Omental fat pad (tissue), 4 donors: ENCODE data around the gene ZNF319. TPM values are rescaled to one million over a fixed set of nuclear protein-coding genes. Genes with fewer than 3 reads are reported as not detected.

Experiments used
- ATAC-seq: fragments of 150-250 bp; one replicate; pipeline ENCODE4 v1.9.1; 2016; ENCODE audit warnings: mild to moderate bottlenecking, moderate library complexity; ENCODE audit not compliant: low FRiP score
- DNase-seq: peaks from one replicate; pipeline ENCODE4 v3.0.0-alpha.2; 2019; ENCODE audit warnings: low spot score
- total RNA-seq, 4 donors: library from RNA; depleted of rRNA; stranded (reverse); fragments of >200 nt; gene quantifications; one replicate each; pipeline ENCODE4 v1.1.0, GENCODE V29; 2016
- TF ChIP-seq, protein P1 (sequence below), 3 donors: fragments of 450-650 bp; IDR thresholded peaks; one replicate each; pipeline ENCODE4 v1.5.1; 2016 to 2017; ENCODE audit warnings: antibody characterized with exemption in 3 of 3, mild to moderate bottlenecking in 3 of 3, moderate library complexity in 2 of 3

The ZNF319 gene
- total RNA-seq, 4 donors from 2014 or later = 3.2 to 9.1 (median 5.6) TPM

DNA sequence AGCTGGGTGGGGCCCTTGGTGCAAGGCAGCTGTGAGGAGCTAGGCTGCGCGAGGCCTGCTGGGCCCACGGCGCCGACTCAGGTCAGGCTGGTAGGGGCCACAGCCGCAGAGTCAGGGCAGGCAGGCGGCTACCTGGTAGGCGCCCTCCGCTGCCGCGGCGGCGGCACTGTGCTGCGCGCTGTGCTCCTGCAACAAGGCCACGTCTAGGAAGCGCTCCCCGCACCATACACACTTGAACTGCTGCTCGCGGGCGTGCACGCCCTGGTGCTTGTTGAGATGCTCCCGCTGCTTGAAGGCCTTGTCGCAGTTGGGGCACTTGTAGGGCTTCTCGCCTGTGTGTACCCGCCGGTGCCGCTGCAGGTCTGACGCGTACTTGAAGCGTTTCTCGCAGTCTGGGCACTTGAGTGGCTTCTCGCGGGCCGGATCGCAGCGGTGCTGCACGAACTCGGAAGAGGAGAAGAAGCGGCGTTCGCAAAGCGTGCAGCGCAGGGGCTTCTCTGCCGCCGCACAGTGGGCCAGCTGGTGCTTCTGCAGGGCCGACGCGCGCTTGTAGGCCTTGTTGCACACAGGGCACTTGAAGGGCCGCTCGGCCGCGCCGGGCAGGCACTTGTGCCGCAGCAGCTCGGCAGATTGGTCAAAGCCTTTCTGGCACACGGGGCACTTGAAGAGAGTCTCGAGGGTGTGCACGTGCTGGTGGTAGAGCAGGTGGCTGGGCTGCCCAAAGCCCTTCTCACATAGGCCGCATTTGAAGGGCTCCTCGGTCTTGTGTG lies 3.9 kb downstream of the ZNF319 start:
- no peak for ATAC-seq
- DNase-seq = no peak

DNA sequence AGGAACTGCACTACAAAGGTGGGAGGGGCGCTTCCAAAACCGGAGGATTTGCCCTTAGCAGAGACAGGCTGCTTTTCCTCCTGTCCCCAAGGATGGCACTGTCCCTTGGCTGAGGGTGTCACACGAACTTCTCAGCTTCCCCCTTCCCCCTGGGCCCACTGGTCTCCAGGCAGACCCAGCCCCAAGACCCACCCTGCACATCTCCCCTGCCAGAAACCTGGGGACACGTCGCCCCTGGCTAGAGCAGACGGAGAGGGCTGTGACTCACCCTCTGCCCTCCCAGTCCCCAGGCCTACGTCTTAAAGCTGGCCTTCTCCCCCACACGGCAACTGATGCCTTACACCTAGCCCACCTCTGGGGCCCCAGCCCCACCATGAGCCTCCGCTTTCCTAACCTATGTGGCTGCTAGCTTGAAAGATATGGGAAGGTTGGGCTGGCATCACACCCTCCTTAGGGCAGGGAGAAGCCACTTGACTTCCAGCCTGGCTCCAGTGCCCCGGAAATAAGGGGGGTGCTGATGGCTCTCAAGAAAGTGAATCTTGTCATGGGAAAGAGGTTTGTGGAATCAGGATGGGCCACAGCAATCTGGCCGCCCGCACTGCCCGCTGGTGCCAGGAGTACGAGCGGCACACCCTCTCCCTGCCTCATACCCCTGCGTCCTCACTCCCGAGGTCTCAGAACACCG lies 4.6 kb downstream of the ZNF319 start:
- DNase-seq (no peak), ATAC-seq (no peak)
- TF ChIP-seq, protein P1, sequence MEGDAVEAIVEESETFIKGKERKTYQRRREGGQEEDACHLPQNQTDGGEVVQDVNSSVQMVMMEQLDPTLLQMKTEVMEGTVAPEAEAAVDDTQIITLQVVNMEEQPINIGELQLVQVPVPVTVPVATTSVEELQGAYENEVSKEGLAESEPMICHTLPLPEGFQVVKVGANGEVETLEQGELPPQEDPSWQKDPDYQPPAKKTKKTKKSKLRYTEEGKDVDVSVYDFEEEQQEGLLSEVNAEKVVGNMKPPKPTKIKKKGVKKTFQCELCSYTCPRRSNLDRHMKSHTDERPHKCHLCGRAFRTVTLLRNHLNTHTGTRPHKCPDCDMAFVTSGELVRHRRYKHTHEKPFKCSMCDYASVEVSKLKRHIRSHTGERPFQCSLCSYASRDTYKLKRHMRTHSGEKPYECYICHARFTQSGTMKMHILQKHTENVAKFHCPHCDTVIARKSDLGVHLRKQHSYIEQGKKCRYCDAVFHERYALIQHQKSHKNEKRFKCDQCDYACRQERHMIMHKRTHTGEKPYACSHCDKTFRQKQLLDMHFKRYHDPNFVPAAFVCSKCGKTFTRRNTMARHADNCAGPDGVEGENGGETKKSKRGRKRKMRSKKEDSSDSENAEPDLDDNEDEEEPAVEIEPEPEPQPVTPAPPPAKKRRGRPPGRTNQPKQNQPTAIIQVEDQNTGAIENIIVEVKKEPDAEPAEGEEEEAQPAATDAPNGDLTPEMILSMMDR (IDR thresholded peaks at IDR 0.05) = no peak

More for the DNA sequence above, 3.9 kb downstream of the ZNF319 start:
- TF ChIP-seq, protein P1 (IDR thresholded peaks at IDR 0.05) = no peak

DNA sequence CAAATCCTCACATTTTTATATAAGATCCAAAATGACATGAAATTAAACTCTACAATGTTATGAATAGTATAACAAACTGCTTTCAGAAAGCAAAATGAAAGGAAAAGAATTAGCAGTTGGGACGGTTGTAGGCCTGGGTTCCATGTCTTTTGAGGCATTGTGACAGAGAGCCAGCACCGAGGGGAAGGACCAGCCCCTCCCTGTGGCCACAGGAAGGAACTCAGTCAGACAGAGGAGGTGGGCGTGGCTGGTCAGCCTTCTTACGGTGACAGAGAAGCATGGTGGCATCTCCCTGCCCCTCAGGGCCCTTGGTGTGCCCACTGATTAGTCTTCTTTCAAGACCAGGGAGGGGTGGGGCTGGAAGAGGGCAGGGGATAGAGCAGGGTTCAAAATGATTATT lies 5.7 kb downstream of the ZNF319 start:
- no peak for DNase-seq
- ATAC-seq = no peak
- TF ChIP-seq, protein P1 (IDR thresholded peaks at IDR 0.05) = no peak

DNA sequence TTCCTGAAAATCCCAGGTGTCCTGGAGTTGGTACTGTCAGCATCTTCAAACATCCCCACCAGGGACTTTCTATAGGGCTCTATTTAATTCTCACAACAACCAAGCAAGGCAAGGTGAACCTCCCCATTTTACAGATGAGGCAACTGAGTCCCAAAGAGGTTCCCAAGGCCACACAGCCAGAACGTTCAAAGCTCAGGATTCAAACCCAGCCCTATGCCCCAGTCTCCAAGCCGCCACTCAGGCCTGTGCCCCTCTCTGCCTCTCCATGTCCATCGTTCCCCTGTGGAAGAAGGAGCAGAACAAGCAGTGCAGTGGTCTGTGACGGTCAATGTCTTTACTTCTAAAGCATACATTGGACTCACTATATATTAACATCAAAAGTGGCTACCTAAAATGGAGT lies 6.1 kb downstream of the ZNF319 start:
- TF ChIP-seq, protein P1 (IDR thresholded peaks at IDR 0.05) = no peak
- no peak for DNase-seq

DNA sequence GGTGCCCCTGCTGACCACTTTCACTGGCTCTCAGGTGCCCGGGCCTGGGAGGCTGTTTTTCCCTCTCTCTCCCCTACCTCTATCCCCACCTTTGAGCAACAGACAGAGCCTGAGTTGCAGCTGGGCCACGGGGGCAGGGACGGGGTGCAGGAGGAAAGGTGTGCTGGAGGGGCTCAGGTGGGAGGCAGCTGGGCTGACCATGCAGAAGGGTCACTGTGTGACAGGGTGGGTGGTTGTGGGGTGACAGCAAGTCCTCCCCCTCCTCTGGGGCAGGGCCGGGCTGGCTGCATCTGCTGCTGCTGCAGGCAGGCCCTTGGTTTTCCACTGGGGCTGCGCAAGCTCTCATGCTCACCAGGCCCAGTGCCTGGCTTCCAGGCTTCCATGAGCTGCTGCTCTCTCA lies 6.6 kb downstream of the ZNF319 start:
- ATAC-seq (no peak), DNase-seq (no peak)
- TF ChIP-seq, protein P1 (IDR thresholded peaks at IDR 0.05) = no peak

More for the DNA sequence above, 6.1 kb downstream of the ZNF319 start:
- no peak for ATAC-seq

DNA sequence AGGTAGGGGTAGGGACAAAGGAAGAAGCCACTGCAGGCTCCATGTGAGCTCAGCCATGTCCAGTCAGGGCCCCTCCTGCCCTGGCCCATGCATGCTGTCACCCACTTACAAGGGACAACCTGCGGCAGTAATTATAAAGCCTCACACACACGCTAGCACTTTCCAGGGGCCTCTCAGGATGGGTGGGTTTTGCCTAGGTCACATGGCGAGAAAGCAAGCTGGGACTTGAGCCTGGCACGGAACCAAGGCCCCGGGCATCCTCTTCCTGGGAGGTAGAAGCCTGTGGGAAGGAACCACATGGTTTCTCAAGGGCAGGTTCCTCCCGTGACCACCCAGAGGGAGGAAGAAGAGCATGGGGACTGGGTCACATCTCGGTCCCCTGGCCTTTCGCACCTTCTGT lies 7.0 kb downstream of the ZNF319 start:
- DNase-seq (no peak), ATAC-seq (no peak)
- TF ChIP-seq, protein P1 (IDR thresholded peaks at IDR 0.05) = no peak
